Limb (tissue), 2 donors: Measurements from ENCODE around the gene LMTK2.
A peak's percentile ranks its signal among the peaks of the same experiment; 100 is the strongest.

Source experiments
- DNase-seq, 2 donors: peaks; one replicate each; pipeline ENCODE4 v3.0.0-alpha.2; 2016; ENCODE audit errors: extremely low spot score in 2 of 2

Gene LMTK2

DNA sequence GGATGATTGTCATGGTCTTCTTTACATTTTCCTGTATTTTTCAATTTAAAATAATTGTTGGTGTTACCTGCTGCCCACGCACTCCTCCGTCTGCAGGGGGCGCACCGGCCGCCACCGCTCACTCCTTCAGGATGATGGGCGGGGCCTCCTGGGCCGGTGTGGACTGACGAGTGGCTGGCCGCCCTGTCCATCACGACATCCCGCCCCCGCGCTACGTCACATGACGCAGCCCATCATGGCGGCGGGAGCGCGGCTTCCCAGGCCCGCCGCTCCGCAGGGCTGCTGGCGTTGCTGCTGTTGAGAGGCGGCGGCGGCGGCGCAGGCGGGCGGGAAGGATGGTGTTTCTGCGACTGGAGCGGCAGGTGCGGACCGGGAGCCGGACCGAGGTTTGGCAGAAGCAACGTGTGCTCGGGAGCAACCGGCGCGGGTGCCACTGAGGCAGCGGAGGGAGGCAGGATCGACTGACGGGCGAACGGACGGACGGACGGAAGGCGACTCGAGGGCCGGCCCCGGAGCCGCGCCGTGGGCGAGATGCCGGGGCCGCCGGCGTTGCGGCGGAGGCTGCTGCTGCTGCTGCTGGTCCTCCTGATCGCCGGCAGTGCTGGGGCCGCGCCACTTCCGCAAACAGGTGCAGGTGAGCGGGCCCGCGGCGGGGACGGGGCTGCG, at the start of gene LMTK2:
Gene LMTK2, plus strand, starts transcription at position 216 of the 666 bp plus-strand sequence. Its CDS starts 316 bp downstream, at position 532.
- peak; percentile 92 to 99 for DNase-seq

DNA sequence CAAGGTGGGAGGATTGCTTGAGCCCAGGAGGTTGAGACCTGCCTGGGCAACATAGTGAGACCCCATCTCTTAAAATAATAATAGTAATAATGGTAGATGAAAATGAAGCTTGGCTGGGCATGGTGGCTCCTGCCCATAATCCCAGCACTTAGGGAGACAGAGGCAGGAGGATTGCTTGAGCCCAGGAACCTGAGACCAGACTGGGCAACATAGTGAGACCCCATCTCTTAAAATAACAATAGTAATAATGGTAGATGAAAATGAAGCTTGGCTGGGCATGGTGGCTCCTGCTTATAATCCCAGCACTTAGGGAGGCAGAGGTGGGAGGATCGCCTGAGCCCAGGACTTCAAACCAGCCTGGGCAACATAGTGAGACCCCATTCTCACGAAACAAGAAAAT, 49.5 kb upstream of the LMTK2 start:
- DNase-seq: no peak

GRCh38 chr7:98058186-98058585, 48.5 kb upstream of the LMTK2 start:
- no peak for DNase-seq

DNA sequence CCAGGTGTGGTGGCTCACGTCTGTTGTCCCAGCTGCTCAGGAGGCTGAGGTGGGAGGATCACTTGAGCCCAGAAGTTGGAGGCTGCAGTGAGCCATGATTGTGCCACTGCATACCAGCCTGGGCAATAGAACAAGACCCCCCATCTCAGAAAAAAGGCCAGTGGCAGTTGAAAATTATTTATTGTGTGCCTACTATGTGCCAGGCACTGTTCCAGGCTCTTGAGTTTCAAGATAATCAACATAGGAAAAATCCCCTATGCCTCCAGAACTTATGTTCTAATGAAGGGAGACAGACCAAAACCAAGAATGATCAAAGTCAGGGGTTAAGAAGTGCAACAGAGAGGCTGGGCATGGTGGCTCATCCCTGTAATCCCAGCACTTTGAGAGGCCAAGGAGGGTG, 42.4 kb upstream of the LMTK2 start:
- no peak for DNase-seq

DNA sequence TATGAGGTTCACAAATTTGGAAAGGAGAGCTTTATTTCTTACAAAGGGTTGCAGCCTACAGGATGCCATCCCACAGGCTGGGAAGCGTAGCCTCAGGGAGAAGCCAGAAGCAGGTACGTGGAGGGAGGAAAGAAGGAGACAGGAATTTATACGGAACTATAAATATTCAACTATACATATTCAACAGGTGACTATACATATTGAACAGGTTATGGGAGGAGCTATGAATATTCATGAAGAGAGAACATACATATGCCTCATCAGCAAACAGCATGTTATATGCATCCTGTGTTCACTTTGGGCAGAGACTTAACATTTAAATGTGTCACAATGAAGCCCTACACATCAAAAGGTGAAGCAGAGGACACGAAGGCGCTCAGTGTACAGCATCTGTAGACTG, 40.5 kb upstream of the LMTK2 start:
- no peak for DNase-seq

GRCh38 chr7:98066934-98067507, 39.6 kb upstream of the LMTK2 start:
- no peak for DNase-seq

- DNase-seq: no peak
Measured at GRCh38 chr7:98073047-98073446, 33.6 kb upstream of the LMTK2 start.

DNA sequence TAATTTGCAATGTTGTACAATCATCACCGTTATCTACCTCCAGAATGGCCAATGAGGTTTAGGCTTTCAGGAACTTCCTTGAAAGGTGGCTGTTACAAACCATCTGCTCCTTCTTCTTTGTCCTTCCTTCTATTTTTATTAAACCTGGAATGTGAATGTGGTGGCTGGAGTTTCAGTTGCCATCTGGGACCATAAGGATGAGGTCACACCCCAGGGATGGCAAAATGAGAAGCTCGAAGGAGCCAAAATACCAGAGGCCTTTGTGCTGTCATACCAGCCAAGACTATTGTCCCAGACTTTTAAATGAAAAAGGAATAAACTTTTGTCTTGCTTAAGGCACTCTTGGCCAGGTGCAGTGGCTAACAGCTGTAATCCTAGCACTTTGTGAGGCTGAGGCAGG, 30.9 kb upstream of the LMTK2 start:
- DNase-seq: no peak

- no peak for DNase-seq
Measured at GRCh38 chr7:98077762-98078161, 28.9 kb upstream of the LMTK2 start.

- DNase-seq: no peak
Measured at GRCh38 chr7:98078197-98078870, 28.3 kb upstream of the LMTK2 start.

GRCh38 chr7:98079891-98080648, 26.6 kb upstream of the LMTK2 start:
- no peak for DNase-seq

DNA sequence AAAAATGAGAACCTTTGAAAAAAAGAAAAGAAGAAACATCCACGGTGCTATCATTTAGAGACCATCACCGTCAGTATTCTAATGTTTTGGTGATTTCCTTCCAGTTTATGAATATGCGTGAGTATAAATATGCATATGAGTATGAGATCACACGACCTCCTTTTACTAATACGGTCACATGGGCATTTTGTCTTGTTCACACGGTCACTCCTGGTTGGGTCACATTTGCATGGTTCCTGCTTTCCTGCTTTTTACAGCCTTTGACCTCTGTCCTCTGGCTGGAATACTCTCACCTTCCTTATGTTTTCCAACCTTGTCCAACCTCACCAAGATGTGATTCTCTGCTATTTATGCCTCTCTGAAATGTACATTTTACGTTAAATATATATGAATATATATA, 25.3 kb upstream of the LMTK2 start:
- DNase-seq: no peak

GRCh38 chr7:98084631-98085030, 22.0 kb upstream of the LMTK2 start:
- no peak for DNase-seq

DNA sequence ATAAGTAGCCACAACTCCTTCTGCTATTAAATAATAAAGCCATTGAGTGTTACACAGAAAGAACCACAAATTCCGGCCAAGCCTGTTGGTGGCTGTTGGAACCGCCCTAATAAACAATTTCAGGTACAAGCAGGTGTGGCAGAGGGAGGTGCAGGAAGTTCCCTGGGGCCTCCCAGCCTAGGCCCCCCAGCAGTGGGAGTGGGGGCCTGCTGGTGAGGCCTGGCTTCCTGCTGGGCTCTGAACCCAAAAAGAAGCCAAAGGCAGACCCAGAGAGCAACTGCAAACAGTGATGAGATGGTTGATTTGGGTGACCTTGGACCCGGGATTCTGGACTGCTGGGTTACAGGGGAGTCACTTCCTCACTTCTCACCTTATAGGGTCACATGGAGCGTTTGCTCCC, 21.0 kb upstream of the LMTK2 start:
- DNase-seq: no peak

GRCh38 chr7:98086281-98086718, 20.4 kb upstream of the LMTK2 start:
- DNase-seq: no peak

DNA sequence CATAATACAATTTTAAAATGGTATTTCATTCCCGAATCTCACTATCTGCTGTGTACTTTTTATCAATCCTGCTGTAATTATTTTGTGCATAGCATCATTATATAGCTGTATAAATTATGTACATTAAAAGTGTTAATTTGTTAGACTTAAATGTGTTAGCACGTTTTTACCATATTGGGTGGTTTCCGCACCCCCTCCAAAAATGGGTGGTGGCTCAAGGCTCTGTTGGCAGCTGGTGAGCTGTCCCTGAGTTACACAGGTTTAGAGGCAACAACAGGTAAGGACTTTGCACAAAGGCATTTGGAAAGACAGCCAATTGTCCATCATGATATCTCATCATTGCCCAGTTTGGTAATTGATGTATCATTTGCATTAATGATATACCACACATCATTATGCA, 18.6 kb upstream of the LMTK2 start:
- no peak for DNase-seq

DNA sequence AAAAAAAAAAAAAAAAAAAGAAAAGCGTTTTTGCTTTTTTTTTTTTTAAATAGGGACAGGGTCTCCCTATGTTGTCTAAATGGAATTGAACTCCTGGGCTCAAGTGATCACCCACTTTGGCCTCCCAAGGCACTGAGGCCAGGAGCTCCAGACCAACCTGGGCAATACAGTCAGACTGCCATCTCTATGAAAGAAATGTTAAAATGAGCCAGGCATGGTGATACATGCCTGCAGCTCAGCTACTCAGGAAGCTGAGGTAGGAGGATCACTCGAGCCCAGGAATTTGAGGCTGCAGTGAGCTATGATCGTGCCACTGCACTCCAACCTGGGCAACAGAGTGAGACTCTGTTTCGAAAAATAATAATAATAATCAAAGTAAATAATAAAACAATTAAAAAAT, 16.5 kb upstream of the LMTK2 start:
- no peak for DNase-seq

- no peak for DNase-seq
Measured at GRCh38 chr7:98091061-98091460, 15.6 kb upstream of the LMTK2 start.

DNA sequence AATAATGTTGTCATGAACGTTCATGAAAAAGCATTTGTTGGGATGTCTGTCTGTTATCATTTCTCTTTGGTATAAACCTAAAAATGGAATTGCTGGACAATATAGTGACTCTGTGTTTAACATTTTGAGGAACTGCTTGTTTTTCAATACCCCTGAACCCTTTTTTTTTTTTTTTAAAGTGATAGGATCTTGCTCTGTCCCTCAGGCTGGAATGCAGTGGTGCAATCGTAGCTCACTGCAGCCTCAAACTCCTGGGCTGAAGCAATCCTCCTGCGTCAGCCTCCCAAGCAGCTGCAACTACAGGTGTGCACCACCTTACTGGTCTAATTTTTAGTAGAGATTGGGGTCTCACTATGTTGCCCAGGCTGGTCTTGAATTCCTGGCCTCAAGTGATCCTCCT, 15.1 kb upstream of the LMTK2 start:
- no peak for DNase-seq

DNA sequence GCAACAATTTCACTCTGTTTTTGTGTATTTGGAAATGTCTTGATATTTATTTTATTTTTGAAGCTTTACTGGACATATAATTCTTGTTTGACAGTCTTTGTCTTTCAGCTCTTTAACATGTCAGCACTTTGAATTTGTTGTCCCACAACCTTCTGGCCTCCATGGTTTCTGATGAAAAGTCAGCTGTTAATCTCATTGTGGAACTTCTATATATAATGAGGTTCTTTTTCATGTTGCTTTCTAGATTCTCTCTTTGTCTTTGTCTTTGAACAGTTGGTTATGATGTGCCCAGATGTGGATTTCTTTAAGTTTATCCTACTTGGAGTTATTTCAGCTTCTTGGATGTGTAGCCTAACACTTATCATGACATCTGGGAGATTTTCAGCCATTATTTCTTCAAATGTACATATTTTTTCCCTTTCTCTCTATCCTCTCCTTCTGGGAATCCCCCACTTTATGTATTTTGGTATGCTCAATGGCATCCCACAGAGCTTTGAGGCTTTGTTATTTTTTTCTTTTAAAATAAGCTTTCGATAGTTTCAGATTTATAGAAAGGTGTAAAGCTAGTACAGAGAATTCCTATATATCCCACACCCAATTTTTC, 9.5 kb upstream of the LMTK2 start:
- no peak for DNase-seq

- DNase-seq: no peak
Measured at GRCh38 chr7:98100088-98100487, 6.6 kb upstream of the LMTK2 start.

DNA sequence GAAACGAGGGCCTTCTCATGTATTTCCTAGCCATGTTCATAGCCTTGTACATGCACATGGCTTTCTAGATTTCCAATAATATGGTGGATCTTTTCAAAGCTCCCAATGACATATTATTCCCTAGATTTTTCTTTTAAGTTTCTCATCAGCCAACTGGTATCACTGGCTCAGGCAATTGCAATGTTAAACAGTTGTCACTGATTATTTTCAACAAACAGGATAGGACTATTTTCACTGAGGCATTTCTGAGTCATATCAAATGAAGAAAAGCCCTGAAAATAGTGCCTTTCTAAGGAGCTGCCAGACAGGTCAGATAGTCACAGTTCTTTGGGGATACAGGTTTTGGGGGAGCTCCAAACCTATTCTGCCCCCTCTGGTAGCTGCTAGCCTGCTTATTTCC, 4.5 kb upstream of the LMTK2 start:
- no peak for DNase-seq
